ACC112 (cell line): ENCODE results near the gene PRR22.

Experiments
- H2AFZ ChIP-seq: fragments of 200-600 bp; sonication (generic); one replicate; pipeline ENCODE4 v1.6.0; 2017; ENCODE audit warnings: antibody characterized with exemption, low read length; ENCODE audit not compliant: unreplicated experiment
- H3K27ac ChIP-seq: fragments of 200-600 bp; sonication (generic); 2 replicates; pipeline ENCODE4 v1.5.1; 2014; ENCODE audit warnings: low read depth, mild to moderate bottlenecking, antibody characterized with exemption, low read length, moderate library complexity
- H3K27me3 ChIP-seq: fragments of 200-600 bp; sonication (generic); 2 replicates; pipeline ENCODE4 v1.6.1; 2014; ENCODE audit warnings: mild to moderate bottlenecking, antibody characterized with exemption, low read length, moderate library complexity, mixed read lengths; ENCODE audit not compliant: insufficient read depth
- H3K36me3 ChIP-seq: fragments of 200-600 bp; sonication (generic); 2 replicates; pipeline ENCODE4 v1.6.1; 2016; ENCODE audit warnings: mild to moderate bottlenecking, antibody characterized with exemption, low read length, moderate library complexity, mixed read lengths; ENCODE audit not compliant: insufficient read depth
- H3K4me1 ChIP-seq: fragments of 200-600 bp; sonication (generic); one replicate; pipeline ENCODE4 v1.6.1; 2016; ENCODE audit warnings: low read length, mixed read lengths; ENCODE audit not compliant: insufficient read depth, unreplicated experiment, control insufficient read depth
- H3K4me3 ChIP-seq: fragments of 200-600 bp; sonication (generic); 2 replicates; pipeline ENCODE4 v1.5.1; 2014; ENCODE audit warnings: mild to moderate bottlenecking, low read depth, low read length
- H3K79me2 ChIP-seq: fragments of 200-600 bp; sonication (generic); one replicate; pipeline ENCODE4 v1.6.0; 2016; ENCODE audit warnings: low read length; ENCODE audit not compliant: control insufficient read depth, unreplicated experiment, insufficient read depth

Gene PRR22

GRCh38 chr19:5811117-5811516 lies 26.6 kb upstream of the PRR22 start:
- H3K4me3 ChIP-seq: no peak overlapping the region
- no peaks in the 10 kb centered on the region for H3K4me1 ChIP-seq
- peaks cover 3% of the 10 kb centered on the region for H3K27me3 ChIP-seq
- no peak overlapping the region for H2AFZ ChIP-seq
- no peak overlapping the region for H3K27ac ChIP-seq
- H3K79me2 ChIP-seq: no peaks in the 10 kb centered on the region
- no peaks in the 10 kb centered on the region for H3K36me3 ChIP-seq

DNA sequence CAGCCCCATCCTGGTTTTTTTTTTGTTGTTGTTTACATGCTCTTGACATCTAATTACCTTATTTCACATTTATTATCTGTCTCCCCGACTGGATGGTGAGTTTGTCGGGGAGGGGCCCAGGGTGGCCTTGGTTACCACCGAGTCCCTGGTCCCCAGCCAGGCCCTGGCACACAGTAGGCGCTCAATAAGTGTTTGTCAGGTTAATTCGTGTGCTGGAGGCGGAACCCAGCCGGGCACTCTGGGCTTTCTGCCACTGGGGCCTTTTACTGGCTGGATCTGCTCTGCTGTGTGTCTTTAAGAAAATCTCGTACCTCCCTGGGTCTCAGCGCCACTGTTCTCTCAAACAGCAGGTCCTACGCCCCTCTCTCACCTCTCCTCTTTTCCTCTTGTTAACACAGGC lies 24.9 kb upstream of the PRR22 start:
- Histone ChIP-seq H3K4me1 (no peaks in the 10 kb centered on the region), H3K27me3 (peaks cover 14% of the 10 kb centered on the region), H3K4me3 (no peak overlapping the region), H3K36me3 (no peaks in the 10 kb centered on the region), H3K27ac (no peak overlapping the region), H2AFZ (no peak overlapping the region), H3K79me2 (no peaks in the 10 kb centered on the region)

DNA sequence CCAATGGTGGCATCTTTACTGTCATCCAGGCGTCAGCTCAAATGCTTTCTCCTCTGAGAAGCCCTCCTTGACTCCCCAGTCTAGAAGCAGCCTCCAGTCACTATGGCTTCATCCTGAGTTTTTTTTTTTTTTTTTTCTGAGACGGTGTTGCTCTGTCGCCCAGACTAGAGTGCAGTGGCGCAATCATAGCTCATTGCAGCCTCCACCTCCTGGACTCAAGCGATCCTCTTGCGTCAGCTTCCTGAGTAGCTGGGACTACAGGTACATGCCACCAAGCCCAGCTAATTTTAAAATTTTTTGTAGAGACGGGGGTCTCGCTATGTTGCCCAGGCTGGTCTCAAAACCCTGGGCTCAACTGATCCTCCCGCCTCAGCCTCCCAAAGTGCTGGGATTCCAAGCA lies 24.5 kb upstream of the PRR22 start:
- Histone ChIP-seq H2AFZ (no peak overlapping the region), H3K36me3 (no peaks in the 10 kb centered on the region), H3K27me3 (peaks cover 18% of the 10 kb centered on the region), H3K79me2 (no peaks in the 10 kb centered on the region), H3K4me1 (no peaks in the 10 kb centered on the region), H3K4me3 (no peak overlapping the region), H3K27ac (no peak overlapping the region)

DNA sequence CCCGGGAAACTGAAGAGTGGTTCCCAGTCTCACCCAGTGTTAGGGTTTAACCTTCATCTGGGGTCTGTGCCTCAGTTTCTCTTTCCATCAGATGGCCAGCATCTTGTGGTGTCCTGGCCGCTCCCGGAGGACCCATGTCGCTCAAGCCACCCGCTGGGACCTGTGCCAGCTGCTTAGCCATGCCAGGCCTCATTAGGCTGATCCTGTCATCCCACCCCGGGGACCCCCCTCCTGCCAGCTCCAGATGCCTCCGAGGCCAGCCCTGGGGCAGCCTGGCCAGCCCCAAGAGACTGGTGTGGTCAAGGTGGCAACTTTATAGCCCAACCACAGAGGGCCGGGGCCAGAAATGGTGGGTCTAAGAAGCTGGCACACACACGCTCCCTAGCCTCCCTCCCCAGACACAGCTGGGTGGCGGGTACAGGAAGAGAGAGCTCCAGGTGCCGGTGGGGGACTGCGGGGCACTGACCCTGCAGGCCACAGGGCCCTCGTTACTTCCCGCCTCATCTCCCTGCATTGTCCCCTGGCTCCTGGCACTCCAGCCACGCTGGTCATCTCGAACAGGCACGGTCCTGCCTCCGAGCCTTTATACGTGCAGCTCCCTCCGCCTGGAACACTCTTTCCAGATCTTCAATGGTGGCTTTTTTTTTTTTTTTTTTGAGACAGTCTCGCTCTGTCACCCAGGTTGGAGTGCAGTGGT lies 23.7 kb upstream of the PRR22 start:
- H3K4me3 ChIP-seq: no peak overlapping the region
- no peaks in the 10 kb centered on the region for H3K36me3 ChIP-seq
- H3K79me2 ChIP-seq: no peaks in the 10 kb centered on the region
- no peak overlapping the region for H3K27ac ChIP-seq
- peaks cover 18% of the 10 kb centered on the region for H3K27me3 ChIP-seq
- no peak overlapping the region for H2AFZ ChIP-seq
- H3K4me1 ChIP-seq: peaks cover 3% of the 10 kb centered on the region

GRCh38 chr19:5806905-5807304 lies 22.4 kb upstream of the PRR22 start:
- Histone ChIP-seq H3K79me2 (no peaks in the 10 kb centered on the region), H3K36me3 (no peaks in the 10 kb centered on the region), H2AFZ (no peak overlapping the region), H3K27ac (no peak overlapping the region), H3K4me1 (peaks cover 3% of the 10 kb centered on the region), H3K4me3 (no peak overlapping the region), H3K27me3 (peaks cover 18% of the 10 kb centered on the region)

- H2AFZ ChIP-seq: no peak overlapping the region
- no peak overlapping the region for H3K4me3 ChIP-seq
- H3K27ac ChIP-seq: no peak overlapping the region
- no peaks in the 10 kb centered on the region for H3K79me2 ChIP-seq
- H3K27me3 ChIP-seq: peaks cover 18% of the 10 kb centered on the region
- H3K36me3 ChIP-seq: no peaks in the 10 kb centered on the region
- H3K4me1 ChIP-seq: peaks cover 3% of the 10 kb centered on the region
Observed at GRCh38 chr19:5806133-5806489, 21.6 kb upstream of the PRR22 start.

- Histone ChIP-seq H3K36me3 (no peaks in the 10 kb centered on the region), H3K27ac (no peak overlapping the region), H2AFZ (no peak overlapping the region), H3K4me1 (peaks cover 3% of the 10 kb centered on the region), H3K27me3 (peaks cover 18% of the 10 kb centered on the region), H3K79me2 (no peaks in the 10 kb centered on the region), H3K4me3 (no peak overlapping the region)
Observed at GRCh38 chr19:5805462-5806132, 21.1 kb upstream of the PRR22 start.

DNA sequence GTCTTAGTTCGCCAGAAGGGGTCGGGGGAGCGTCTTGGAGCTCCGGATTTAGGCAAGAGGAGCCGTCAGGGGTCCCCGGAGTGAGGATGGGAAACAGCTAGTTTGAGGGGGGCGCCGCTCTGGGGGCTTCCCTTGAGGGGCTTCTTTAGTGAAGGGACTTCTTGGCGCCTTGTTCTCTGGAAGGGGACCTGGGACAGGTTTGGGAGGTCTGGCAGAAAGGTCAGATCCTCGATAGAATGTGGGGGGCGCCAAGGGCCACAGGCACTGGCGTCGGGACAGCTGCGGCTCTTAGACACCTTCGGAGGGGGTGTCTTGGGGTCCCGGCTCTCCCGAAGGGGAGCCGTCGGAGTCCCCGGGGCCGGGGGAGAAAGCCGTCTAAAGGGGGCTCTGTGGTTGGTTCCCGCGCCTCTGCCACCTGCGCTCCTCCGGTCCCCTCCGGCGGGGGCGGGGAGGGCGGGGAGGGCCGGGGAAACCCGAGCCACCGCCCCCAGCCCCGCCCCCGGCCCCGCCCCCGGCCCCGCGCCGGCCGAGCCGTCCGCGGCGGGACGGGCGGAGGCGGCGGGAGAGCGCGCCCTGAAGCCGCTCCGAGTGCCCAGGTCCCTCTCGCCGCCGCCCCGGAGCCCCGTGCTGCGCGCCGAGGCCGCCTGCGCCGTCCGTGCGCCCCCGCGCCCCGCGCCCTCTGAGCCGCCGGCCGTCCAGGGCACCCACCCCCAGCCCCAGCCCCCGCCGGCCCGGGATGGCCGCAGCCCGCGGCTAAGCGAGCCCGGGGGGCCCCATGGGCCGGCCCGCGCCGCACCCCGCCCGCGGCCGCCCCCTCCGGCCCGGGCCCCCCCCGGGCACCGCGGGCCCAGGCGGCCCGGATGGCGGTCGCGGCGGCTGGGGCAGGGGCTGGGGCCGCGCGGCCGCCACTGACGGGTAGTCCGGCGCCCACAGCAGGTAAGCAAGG lies 20.2 kb upstream of the PRR22 start, which contains the start of gene NRTN:
Gene NRTN, plus strand, starts transcription at position 552 of the 946 bp plus-strand sequence. CDS start 19,099 bp downstream, outside the sequence.
- no peaks in the 10 kb centered on the region for H3K79me2 ChIP-seq
- H2AFZ ChIP-seq: no peak within 1 kb of the TSS
- H3K4me3 ChIP-seq: peak within 1 kb of the TSS; percentile 70; the same call in 1 of the 2 replicates
- H3K4me1 ChIP-seq: peaks cover 3% of the 10 kb centered on the region
- H3K27me3 ChIP-seq: peaks cover 18% of the 10 kb centered on the region
- no peaks in the 10 kb centered on the region for H3K36me3 ChIP-seq
- H3K27ac ChIP-seq: no peak within 1 kb of the TSS

DNA sequence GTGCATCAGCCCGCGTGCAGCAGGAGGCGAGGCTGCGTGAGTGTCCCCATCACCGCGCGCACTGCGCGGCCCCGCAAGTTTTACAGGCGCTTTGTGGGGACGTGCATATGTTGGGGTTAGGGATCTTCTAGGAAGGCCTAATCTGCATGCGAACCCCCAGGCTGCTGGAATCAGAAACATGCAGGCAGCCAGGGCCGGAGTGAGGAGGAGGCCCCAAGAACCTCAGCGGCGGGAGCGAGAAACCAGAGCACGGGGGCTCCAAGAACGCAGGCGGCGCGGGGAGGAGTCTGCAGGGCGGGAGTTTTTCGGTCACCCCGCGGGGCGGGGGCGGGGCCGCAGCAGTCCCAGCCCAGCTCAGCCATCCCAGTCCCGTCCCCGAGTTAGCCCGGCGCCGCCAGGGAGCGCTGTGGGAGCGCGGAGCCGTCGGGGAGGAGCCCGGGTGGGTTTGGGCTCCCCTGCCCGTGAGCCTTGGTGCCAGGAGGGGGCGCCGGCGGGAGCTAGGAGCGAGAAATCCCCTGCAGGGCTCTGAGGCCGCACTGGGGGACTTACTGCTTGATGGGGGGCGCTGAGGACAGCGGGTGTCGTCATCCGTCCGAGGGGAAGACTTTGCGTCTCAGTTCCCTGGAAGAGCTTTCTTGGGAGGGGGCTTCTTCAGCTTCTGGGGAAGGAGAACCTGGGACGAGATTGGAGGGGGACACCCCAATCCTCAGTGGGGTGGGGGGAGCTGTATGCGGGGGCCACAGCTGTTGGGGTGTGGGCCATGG lies 19.4 kb upstream of the PRR22 start:
- Histone ChIP-seq H3K27me3 (peaks cover 18% of the 10 kb centered on the region), H3K27ac (no peak overlapping the region), H2AFZ (no peak overlapping the region), H3K36me3 (no peaks in the 10 kb centered on the region), H3K4me3 (peak overlapping the region; percentile 70), H3K4me1 (peaks cover 3% of the 10 kb centered on the region), H3K79me2 (no peaks in the 10 kb centered on the region)

GRCh38 chr19:5803441-5803751 lies 18.9 kb upstream of the PRR22 start:
- Histone ChIP-seq H3K4me3 (peak overlapping the region; percentile 70), H3K36me3 (no peaks in the 10 kb centered on the region), H3K27ac (no peak overlapping the region), H3K27me3 (peaks cover 18% of the 10 kb centered on the region), H3K79me2 (no peaks in the 10 kb centered on the region), H2AFZ (no peak overlapping the region), H3K4me1 (peaks cover 3% of the 10 kb centered on the region)
